Measurements from ENCODE around the gene SPINK9.

- TF ChIP-seq CTCF (IDR thresholded peaks at IDR 0.05 in 8 of 11, conservative IDR thresholded peaks at IDR 0.05 in 3 of 11) (no peak), POLR2A (IDR thresholded peaks at IDR 0.05) (no peak), POLR2AphosphoS5 (IDR thresholded peaks at IDR 0.05) (no peak)
Observed at GRCh38 chr5:148335259-148335658, at the start of gene SPINK9.
